HEK293 (cell line): ENCODE results near the gene AASDH.

Experiments used
- KLF7 ChIP-seq: fragments of 450-650 bp; formaldehyde crosslinking; IDR thresholded peaks from 2 replicates; pipeline ENCODE4 v1.5.1; 2016; ENCODE audit warnings: missing biosample characterization, missing genetic modification characterization, borderline replicate concordance
- MEIS1 ChIP-seq: sonication (generic); formaldehyde crosslinking; IDR thresholded peaks from 2 replicates; pipeline ENCODE4 v1.8.1; 2022; ENCODE audit warnings: missing genetic modification reagents, mild to moderate bottlenecking, borderline replicate concordance
- MYNN ChIP-seq: fragments of 450-650 bp; formaldehyde crosslinking; IDR thresholded peaks from 2 replicates; pipeline ENCODE4 v1.5.1; 2016; ENCODE audit warnings: missing biosample characterization, missing genetic modification characterization, borderline replicate concordance
- TCF7L2 ChIP-seq: IDR thresholded peaks from 2 replicates; pipeline ENCODE4 v1.6.1; 2011; ENCODE audit warnings: low read depth, mild to moderate bottlenecking, inconsistent platforms, low read length, moderate library complexity, borderline replicate concordance
- ZBTB48 ChIP-seq: fragments of 450-650 bp; formaldehyde crosslinking; IDR thresholded peaks from 2 replicates; pipeline ENCODE4 v1.5.1; 2016; ENCODE audit warnings: missing biosample characterization, missing genetic modification characterization
- ZBTB8A ChIP-seq: fragments of 450-650 bp; formaldehyde crosslinking; IDR thresholded peaks from 2 replicates; pipeline ENCODE4 v1.5.1; 2016; ENCODE audit warnings: missing biosample characterization, missing genetic modification characterization
- ZFHX2 ChIP-seq: fragments of 450-650 bp; formaldehyde crosslinking; conservative IDR thresholded peaks from 2 replicates; pipeline ENCODE4 v1.5.1; 2016; ENCODE audit warnings: missing biosample characterization, missing genetic modification characterization
- ZNF10 ChIP-seq: fragments of 450-650 bp; formaldehyde crosslinking; IDR thresholded peaks from 2 replicates; pipeline ENCODE4 v1.5.1; 2017; ENCODE audit warnings: missing biosample characterization, missing genetic modification characterization
- ZNF133 ChIP-seq: fragments of 450-650 bp; formaldehyde crosslinking; IDR thresholded peaks from 2 replicates; pipeline ENCODE4 v1.5.1; 2016; ENCODE audit warnings: missing biosample characterization, missing genetic modification characterization
- ZNF155 ChIP-seq: fragments of 450-650 bp; formaldehyde crosslinking; IDR thresholded peaks from 2 replicates; pipeline ENCODE4 v1.5.1; 2016; ENCODE audit warnings: missing biosample characterization, missing genetic modification characterization
- ZNF175 ChIP-seq: fragments of 450-650 bp; formaldehyde crosslinking; IDR thresholded peaks from 2 replicates; pipeline ENCODE4 v1.5.1; 2016; ENCODE audit warnings: missing biosample characterization, missing genetic modification characterization
- ZNF2 ChIP-seq: fragments of 450-650 bp; formaldehyde crosslinking; IDR thresholded peaks from 2 replicates; pipeline ENCODE4 v1.5.1; 2016; ENCODE audit warnings: missing biosample characterization, missing genetic modification characterization
- ZNF202 ChIP-seq: fragments of 450-650 bp; formaldehyde crosslinking; IDR thresholded peaks from 2 replicates; pipeline ENCODE4 v1.5.1; 2016; ENCODE audit warnings: missing biosample characterization, missing genetic modification characterization, borderline replicate concordance
- ZNF248 ChIP-seq: fragments of 450-650 bp; formaldehyde crosslinking; IDR thresholded peaks from 2 replicates; pipeline ENCODE4 v1.5.1; 2017; ENCODE audit warnings: missing biosample characterization, missing genetic modification characterization
- ZNF311 ChIP-seq: fragments of 450-650 bp; formaldehyde crosslinking; IDR thresholded peaks from 2 replicates; pipeline ENCODE4 v1.5.1; 2017; ENCODE audit warnings: missing biosample characterization, missing genetic modification characterization, borderline replicate concordance
- ZNF510 ChIP-seq: fragments of 450-650 bp; formaldehyde crosslinking; IDR thresholded peaks from 2 replicates; pipeline ENCODE4 v1.5.1; 2018; ENCODE audit warnings: mild to moderate bottlenecking, missing genetic modification characterization, missing biosample characterization; ENCODE audit not compliant: insufficient replicate concordance
- ZNF544 ChIP-seq: fragments of 450-650 bp; formaldehyde crosslinking; IDR thresholded peaks from 2 replicates; pipeline ENCODE4 v1.5.0; 2017; ENCODE audit warnings: missing biosample characterization, missing genetic modification characterization
- ZNF558 ChIP-seq: fragments of 450-650 bp; formaldehyde crosslinking; IDR thresholded peaks from 2 replicates; pipeline ENCODE4 v1.5.1; 2016; ENCODE audit warnings: missing biosample characterization, missing genetic modification characterization
- ZNF585B ChIP-seq: fragments of 450-650 bp; formaldehyde crosslinking; IDR thresholded peaks from 2 replicates; pipeline ENCODE4 v1.5.1; 2016; ENCODE audit warnings: missing biosample characterization, missing genetic modification characterization
- ZNF623 ChIP-seq: fragments of 450-650 bp; formaldehyde crosslinking; IDR thresholded peaks from 2 replicates; pipeline ENCODE4 v1.5.1; 2016; ENCODE audit warnings: missing biosample characterization, missing genetic modification characterization
- ZNF76 ChIP-seq: fragments of 450-650 bp; formaldehyde crosslinking; IDR thresholded peaks from 2 replicates; pipeline ENCODE4; 2016; ENCODE audit warnings: low read depth, missing biosample characterization, missing genetic modification characterization, borderline replicate concordance
- ZNF791 ChIP-seq: fragments of 450-650 bp; formaldehyde crosslinking; IDR thresholded peaks from 2 replicates; pipeline ENCODE4 v1.5.1; 2016; ENCODE audit warnings: missing biosample characterization, missing genetic modification characterization
- ZNF837 ChIP-seq: fragments of 450-650 bp; formaldehyde crosslinking; IDR thresholded peaks from 2 replicates; pipeline ENCODE4 v1.5.1; 2016; ENCODE audit warnings: missing biosample characterization, missing genetic modification characterization
- ZNF843 ChIP-seq: fragments of 450-650 bp; formaldehyde crosslinking; IDR thresholded peaks from 2 replicates; pipeline ENCODE4 v1.5.1; 2016; ENCODE audit warnings: missing biosample characterization, missing genetic modification characterization
- ZSCAN23 ChIP-seq: fragments of 450-650 bp; formaldehyde crosslinking; IDR thresholded peaks from 2 replicates; pipeline ENCODE4 v1.5.1; 2016; ENCODE audit warnings: missing biosample characterization, missing genetic modification characterization
- ZXDB ChIP-seq: fragments of 450-650 bp; formaldehyde crosslinking; IDR thresholded peaks from 2 replicates; pipeline ENCODE4 v1.5.1; 2016; ENCODE audit warnings: missing biosample characterization, missing genetic modification characterization
- TF ChIP-seq, protein P1 (sequence below): fragments of 450-650 bp; formaldehyde crosslinking; IDR thresholded peaks from 2 replicates; pipeline ENCODE4 v1.5.1; 2016; ENCODE audit warnings: missing biosample characterization, missing genetic modification characterization, borderline replicate concordance
- TF ChIP-seq, protein P2 (sequence below): fragments of 450-650 bp; formaldehyde crosslinking; IDR thresholded peaks from 2 replicates; pipeline ENCODE4 v1.5.1; 2017; ENCODE audit warnings: missing biosample characterization, missing genetic modification characterization
- TF ChIP-seq, protein P3 (sequence below): fragments of 450-650 bp; formaldehyde crosslinking; IDR thresholded peaks from 2 replicates; pipeline ENCODE4 v1.5.1; 2016; ENCODE audit warnings: missing biosample characterization, missing genetic modification characterization
- TF ChIP-seq, protein P4 (sequence below): fragments of 450-650 bp; IDR thresholded peaks from 2 replicates; pipeline ENCODE4 v1.5.1; 2018; ENCODE audit warnings: missing biosample characterization, missing genetic modification characterization

AASDH gene

DNA sequence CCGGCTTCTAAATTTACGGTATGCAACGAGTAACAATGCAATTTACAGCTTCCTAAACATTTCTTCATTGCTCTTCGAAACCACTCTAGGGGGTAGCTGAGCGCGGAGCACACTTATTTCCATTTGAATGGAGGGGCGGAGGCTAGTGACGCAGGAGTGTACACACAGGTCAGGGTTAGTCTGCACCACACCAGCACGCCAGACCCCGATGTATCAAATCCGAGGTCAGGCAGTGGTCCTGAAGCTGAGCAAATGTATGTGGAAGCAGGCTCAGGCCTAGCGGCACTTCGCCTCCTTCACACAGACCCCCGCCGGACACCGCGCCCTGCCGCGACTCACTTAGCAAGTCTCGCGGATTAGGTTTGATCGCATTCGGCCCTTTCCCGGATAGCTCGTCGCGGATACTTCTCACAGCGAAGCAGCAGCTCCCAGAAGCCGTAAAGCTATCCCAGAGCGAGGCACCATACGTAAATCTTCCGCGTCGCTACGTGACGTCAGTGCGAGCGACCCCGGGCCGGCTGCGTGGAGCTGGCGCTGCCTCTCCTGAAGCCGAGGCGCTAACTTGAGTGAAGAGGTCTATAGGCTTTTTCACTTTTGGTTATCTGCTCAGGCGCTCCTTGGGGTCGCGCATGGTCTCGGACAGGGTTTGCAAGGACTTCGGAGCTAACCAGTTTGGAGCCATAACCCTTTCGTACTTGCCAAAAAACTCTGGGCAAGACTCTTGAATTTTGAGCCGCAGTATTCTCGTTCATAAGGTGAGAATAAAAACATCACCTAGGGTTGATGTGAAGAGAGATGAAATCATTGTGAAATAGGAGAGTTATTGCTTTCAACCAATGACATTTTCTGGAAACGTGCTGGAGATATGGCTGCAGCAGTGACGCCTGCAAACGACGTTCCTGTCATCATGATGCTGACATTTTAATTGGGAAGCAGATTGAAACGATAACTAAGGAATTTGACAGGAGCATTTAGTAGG, at the start of gene AASDH (continued):
- TF ChIP-seq ZXDB (tag by site-specific recombination) (peak; percentile 70), ZNF175 (tag by site-specific recombination) (no peak), ZBTB48 (peak; percentile 96), KLF7 (tag by site-specific recombination) (no peak), ZNF843 (no peak), ZNF558 (no peak), MYNN (tag by site-specific recombination) (no peak), ZNF248 (tag by site-specific recombination) (no peak), ZNF837 (tag by site-specific recombination) (peak; percentile 95), TCF7L2 (no peak), ZNF311 (tag by site-specific recombination) (no peak), ZNF2 (tag by site-specific recombination) (peak; percentile 93), MEIS1 (CRISPR knock-in tag) (no peak), ZNF133 (tag by site-specific recombination) (no peak), ZNF585B (no peak), ZNF202 (tag by site-specific recombination) (no peak), ZSCAN23 (tag by site-specific recombination) (0 out of 2 replicates have a peak, but pooled peaks have one; percentile 60), ZBTB8A (0 out of 2 replicates have a peak, but pooled peaks have one; percentile 26), ZNF791 (no peak), ZFHX2 (tag by site-specific recombination) (no peak), ZNF510 (tag by site-specific recombination) (no peak), ZNF76 (peak; percentile 93), ZNF155 (no peak), ZNF544 (tag by site-specific recombination) (no peak), ZNF10 (no peak), ZNF623 (tag by site-specific recombination) (no peak; the same call in 1 of the 2 replicates)
- TF ChIP-seq, protein P1, sequence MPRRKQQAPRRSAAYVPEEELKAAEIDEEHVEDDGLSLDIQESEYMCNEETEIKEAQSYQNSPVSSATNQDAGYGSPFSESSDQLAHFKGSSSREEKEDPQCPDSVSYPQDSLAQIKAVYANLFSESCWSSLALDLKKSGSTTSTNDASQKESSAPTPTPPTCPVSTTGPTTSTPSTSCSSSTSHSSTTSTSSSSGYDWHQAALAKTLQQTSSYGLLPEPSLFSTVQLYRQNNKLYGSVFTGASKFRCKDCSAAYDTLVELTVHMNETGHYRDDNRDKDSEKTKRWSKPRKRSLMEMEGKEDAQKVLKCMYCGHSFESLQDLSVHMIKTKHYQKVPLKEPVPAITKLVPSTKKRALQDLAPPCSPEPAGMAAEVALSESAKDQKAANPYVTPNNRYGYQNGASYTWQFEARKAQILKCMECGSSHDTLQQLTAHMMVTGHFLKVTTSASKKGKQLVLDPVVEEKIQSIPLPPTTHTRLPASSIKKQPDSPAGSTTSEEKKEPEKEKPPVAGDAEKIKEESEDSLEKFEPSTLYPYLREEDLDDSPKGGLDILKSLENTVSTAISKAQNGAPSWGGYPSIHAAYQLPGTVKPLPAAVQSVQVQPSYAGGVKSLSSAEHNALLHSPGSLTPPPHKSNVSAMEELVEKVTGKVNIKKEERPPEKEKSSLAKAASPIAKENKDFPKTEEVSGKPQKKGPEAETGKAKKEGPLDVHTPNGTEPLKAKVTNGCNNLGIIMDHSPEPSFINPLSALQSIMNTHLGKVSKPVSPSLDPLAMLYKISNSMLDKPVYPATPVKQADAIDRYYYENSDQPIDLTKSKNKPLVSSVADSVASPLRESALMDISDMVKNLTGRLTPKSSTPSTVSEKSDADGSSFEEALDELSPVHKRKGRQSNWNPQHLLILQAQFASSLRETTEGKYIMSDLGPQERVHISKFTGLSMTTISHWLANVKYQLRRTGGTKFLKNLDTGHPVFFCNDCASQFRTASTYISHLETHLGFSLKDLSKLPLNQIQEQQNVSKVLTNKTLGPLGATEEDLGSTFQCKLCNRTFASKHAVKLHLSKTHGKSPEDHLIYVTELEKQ: no peak
- TF ChIP-seq, protein P2, sequence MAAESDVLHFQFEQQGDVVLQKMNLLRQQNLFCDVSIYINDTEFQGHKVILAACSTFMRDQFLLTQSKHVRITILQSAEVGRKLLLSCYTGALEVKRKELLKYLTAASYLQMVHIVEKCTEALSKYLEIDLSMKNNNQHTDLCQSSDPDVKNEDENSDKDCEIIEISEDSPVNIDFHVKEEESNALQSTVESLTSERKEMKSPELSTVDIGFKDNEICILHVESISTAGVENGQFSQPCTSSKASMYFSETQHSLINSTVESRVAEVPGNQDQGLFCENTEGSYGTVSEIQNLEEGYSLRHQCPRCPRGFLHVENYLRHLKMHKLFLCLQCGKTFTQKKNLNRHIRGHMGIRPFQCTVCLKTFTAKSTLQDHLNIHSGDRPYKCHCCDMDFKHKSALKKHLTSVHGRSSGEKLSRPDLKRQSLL (tag by site-specific recombination): no peak
- TF ChIP-seq, protein P3, sequence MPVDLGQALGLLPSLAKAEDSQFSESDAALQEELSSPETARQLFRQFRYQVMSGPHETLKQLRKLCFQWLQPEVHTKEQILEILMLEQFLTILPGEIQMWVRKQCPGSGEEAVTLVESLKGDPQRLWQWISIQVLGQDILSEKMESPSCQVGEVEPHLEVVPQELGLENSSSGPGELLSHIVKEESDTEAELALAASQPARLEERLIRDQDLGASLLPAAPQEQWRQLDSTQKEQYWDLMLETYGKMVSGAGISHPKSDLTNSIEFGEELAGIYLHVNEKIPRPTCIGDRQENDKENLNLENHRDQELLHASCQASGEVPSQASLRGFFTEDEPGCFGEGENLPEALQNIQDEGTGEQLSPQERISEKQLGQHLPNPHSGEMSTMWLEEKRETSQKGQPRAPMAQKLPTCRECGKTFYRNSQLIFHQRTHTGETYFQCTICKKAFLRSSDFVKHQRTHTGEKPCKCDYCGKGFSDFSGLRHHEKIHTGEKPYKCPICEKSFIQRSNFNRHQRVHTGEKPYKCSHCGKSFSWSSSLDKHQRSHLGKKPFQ (tag by site-specific recombination): peak; percentile 81
- TF ChIP-seq, protein P4, sequence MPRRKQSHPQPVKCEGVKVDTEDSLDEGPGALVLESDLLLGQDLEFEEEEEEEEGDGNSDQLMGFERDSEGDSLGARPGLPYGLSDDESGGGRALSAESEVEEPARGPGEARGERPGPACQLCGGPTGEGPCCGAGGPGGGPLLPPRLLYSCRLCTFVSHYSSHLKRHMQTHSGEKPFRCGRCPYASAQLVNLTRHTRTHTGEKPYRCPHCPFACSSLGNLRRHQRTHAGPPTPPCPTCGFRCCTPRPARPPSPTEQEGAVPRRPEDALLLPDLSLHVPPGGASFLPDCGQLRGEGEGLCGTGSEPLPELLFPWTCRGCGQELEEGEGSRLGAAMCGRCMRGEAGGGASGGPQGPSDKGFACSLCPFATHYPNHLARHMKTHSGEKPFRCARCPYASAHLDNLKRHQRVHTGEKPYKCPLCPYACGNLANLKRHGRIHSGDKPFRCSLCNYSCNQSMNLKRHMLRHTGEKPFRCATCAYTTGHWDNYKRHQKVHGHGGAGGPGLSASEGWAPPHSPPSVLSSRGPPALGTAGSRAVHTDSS: no peak
